Activated CD4-positive, alpha-beta T cell treated with anti-CD3 and anti-CD28 coated beads, Interleukin-2, Interleukin-6, amounts not matched to agents 100 ng/mL and 50 ng/mL, durations not matched to agents 16 hours and 8 hours (primary cell): Measurements from ENCODE around the gene RABGAP1L.
A peak's percentile ranks its signal among the peaks of the same experiment; 100 is the strongest.

ENCODE experiments used
- DNase-seq: peaks from one replicate; pipeline ENCODE4 v3.0.0-alpha.2; 2020

RABGAP1L gene

GRCh38 chr1:174902531-174903099 is 743.3 kb downstream of the RABGAP1L start:
- no peak for DNase-seq

GRCh38 chr1:174911606-174912005 is 752.3 kb downstream of the RABGAP1L start:
- no peak for DNase-seq

DNA sequence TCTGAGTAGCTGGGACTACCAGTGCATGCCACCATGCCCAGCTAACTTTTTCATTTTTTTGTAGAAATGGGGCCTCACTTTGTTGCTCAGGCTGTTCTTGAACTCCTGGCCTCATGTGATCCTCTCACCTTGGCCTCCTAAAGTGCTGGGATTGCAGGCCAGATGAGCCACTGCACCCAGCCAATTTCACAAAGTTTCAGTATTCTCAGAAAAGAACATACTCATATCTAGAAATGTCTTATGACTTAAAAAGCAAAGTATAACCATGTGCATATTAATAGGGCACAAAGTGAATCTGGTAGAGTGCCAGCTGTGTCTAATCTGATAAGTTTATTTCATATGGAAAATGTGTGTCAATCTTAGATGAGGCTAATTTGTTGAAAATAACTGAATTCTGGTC is 752.9 kb downstream of the RABGAP1L start:
- peak; percentile 69 for DNase-seq

DNA sequence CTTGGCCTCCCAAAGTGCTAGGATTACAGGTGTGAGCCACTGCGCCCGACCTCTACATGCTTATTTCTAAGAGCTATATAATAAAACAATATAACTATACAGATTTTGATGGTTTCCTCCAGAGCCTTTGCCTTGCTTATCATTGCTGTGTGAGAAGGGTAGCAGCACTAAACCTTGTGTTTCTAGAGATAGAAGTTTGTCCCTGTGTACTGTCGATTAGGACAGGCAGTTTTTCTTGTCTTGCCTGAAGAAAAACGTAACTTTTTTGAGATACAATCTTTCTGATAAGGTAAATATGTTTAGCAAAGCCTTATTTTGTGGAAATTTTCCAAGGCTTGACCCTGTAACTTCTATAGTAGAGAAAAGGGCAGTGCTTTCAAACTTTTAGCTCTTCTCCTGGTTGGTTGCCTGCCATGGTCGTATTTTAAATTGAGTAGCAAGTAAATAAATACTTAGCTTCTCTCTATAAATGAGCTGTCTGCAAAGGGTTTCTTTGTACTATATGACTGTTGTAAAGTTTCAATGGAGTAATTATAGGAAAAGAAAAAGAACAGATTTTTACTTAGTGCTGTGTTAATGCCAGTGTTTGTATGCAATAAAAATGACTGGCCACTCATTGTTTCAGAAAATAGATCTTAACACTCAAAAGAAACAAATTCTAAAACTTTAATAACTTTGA is 754.0 kb downstream of the RABGAP1L start:
- peak; percentile 37 for DNase-seq

DNA sequence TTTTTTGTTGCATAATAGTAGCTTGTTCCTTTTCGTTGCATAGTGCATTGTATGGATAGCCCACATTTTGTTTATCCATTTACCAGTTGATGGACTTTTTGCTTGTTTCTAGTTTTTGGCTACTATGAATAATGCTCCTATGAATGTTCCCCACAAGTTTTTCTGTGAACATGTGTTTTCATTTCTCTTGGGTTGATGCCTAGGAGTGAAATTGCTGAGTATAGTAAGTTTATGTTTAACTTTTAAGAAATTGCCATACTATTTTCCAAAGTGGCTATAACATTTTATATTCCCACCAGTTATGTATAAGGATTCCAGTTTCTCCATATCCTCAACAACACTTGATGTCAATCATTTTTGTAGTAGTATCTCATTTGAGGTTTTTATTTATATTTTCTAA is 755.7 kb downstream of the RABGAP1L start:
- no peak for DNase-seq

GRCh38 chr1:174916846-174917245 is 757.5 kb downstream of the RABGAP1L start:
- DNase-seq: no peak

- DNase-seq: no peak
Observed at GRCh38 chr1:174920093-174920492, 760.8 kb downstream of the RABGAP1L start.

- DNase-seq: no peak
Observed at GRCh38 chr1:174922121-174922520, 762.8 kb downstream of the RABGAP1L start.

DNA sequence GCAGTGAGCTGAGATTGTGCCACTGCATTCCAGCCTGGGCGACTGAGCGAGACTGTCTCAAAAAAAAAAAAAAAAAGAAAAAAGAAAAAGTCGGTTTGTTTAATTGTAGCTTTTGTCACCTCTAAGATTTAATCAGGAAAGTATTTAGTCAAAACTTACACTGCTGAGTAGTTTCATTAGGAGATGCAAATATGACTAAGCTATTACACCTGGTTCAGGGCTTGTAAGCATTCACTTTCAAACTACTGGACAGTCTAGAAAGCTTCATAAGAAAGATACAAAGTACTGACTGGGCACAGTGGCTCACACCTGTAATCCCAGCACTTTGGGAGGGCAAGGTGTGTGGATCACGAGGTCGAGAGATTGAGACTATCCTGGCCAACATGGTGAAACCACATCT is 764.5 kb downstream of the RABGAP1L start:
- DNase-seq: peak; percentile 40

GRCh38 chr1:174928541-174928940 is 769.2 kb downstream of the RABGAP1L start:
- no peak for DNase-seq

DNA sequence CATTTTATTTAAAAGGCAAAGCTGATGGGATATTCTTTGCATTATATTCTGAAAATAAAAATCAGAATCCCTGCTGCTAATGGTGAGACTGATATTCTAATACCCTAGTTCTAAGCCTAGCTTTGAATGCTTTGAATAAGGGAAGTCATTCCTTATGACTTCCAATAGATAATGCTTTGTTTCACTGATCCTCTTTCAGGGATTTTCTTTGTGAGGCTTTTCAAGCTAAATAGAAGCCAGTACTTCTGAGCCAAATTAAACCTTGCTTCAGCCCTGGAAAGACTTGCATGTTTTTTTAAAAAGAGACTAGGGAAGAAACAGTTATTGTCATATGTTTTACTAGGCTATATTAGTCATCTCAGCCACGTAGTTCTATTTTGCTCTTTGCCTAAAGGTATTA is 771.9 kb downstream of the RABGAP1L start:
- no peak for DNase-seq

DNA sequence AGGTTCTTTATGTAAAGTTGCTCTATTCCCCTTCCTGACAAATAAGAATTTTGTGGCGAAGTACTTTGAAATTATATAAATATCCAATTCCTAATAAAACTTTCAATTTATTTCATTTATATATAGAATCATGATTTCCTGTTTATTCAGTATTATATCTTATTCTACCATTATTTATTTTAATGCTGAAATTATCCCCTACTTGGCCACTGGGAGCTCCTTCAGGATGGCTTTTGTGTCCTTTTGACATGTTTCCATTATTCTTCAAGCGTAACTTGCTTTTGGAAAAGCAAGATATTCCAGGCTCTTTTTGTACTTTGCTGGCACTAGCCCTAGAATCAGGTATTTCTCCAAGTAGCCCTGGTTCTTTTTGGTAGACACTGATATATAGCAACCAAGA is 773.3 kb downstream of the RABGAP1L start:
- no peak for DNase-seq

- DNase-seq: no peak
Observed at GRCh38 chr1:174935961-174936727, 776.8 kb downstream of the RABGAP1L start.

- peak; percentile 40 for DNase-seq
Observed at GRCh38 chr1:174938281-174939007, 779.1 kb downstream of the RABGAP1L start.

DNA sequence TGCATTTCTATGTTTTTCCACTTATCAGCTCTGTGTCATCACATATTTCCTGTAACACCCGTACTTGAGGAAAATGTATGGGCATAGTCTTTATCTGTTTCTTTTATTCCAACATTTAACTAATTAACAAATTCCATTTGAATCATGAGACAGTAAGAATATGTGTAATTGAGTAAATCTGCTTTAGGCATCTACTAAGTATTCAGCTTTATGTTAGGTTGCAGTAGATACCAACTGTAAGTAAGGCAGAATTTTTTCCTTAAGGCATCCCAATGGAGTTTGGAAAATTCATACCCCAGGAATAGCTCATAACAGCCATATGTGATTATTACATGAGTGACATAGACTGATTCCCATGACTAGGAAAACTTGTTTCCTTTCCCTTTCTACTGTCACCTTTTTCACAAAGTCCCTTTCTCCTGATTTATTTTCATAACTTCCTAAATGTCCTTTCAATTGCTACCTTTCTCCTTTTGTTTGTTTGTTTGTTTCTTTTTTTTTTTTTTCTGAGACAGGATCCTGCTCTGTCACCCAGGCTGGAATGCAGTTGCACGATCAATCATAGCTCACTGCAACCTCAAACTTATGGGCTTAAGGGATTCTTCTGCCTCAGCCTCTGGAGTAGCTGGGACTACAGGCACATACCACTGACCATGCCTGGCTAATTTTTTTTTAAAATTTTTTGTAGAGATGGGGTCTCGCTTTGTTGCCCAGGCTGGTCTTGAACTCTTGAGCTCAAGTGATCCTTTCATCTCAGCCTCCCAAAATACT is 780.6 kb downstream of the RABGAP1L start:
- DNase-seq: no peak

- DNase-seq: no peak
Observed at GRCh38 chr1:174940646-174941175, 781.4 kb downstream of the RABGAP1L start.

DNA sequence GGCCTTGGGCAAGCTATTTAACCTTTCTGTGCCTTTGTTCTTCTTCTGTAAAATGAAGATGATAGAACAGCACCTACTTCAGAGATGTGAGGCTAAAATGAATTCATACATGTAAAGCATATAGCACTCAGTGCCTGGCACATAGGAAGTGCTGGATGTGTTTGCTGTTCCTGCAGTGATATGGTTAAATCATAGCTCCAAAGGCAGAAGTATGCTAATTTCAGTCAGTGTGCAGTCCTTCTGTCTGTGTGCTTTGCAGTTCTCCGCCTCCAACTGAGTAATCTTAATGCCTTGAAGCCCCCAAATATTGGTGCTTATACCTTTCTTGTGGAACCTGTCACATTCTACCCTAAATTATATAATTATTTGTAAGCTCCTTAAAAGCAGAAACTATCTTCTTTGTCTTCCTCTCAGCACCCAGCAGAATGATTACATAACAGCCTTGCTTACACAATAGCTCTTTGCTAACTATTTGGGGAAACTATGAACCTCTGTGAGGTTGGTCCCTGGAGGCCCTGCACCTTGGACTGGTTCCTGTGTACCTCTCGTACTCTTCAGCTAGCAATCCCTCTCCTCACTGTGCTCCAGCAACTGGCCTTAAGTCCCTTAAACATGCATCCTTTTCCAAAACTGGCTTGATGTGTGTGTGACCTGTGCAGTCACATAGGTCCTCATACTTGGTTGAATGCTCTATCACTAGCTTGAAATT is 783.4 kb downstream of the RABGAP1L start:
- DNase-seq: no peak

GRCh38 chr1:174946031-174946430 is 786.7 kb downstream of the RABGAP1L start:
- no peak for DNase-seq

DNA sequence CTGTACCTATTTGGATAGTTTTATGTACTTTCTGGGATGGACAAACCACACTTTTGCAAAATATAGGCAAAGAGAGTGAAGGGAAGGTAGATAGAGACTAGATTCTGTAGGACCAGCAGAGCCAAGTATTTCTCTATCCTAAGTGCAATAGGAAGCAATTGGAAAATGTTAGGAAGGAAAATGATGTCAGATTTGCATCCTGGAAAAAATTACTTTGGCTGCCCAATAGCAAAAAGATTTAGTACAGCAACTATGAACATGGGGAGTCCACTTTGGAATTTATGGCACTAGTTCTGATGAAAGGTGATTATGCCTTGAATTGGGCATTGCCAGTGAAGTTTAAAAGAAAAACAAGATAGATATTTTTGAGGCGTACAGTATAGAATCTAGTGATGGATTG is 789.7 kb downstream of the RABGAP1L start:
- DNase-seq: no peak

- no peak for DNase-seq
Observed at GRCh38 chr1:174949645-174950044, 790.3 kb downstream of the RABGAP1L start.

DNA sequence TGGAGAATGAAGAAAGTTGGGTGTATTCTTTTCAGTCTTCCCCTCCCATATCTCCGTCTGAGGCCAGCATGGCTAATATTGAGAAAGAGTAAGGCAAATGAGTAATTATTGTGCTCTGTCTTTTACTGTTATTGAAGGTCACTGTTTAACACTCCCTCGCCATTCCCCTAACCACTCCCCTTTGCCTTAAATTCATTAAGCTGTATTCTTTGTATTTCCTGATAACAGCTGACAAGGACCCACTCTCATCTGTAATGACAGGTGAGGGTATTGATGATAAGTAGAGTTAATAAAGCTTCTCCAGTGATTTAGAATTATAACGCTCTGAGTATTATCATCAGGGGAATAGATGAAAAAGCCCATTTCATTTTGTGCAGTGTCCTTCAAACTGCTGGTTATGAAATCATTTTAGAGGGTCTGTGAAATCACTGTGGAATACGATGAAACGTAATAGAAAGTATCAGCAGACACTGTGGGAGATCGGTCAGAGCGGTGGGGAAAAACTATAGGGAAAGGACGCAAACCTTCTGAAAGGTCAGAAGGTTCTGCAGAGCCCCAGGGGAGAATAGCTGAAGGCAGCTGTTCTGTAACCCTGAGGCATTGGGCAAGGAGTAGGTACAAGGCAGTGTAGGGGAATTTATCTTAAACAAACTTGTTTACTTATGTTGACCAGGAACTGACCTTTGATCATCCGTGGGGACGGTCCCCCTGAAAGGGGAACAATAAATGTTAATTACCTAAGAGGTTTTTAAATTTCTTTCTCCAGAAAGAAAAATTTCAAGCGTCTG is 794.2 kb downstream of the RABGAP1L start:
- no peak for DNase-seq
